ENCODE data around the gene KAZN.

- TF ChIP-seq CTCF (IDR thresholded peaks at IDR 0.05) (no peak), RFX5 (IDR thresholded peaks at IDR 0.05; ENCODE audit: low read length) (no peak), REST (IDR thresholded peaks at IDR 0.05; ENCODE audit: low read depth, low read length) (no peak), EP300 (IDR thresholded peaks at IDR 0.05; ENCODE audit: borderline replicate concordance in 1 of 2, low read depth in 1 of 2, low read length in 1 of 2) (no peak), POLR2AphosphoS5 (IDR thresholded peaks at IDR 0.05; ENCODE audit: low read depth, low read length) (no peak), EZH2phosphoT487 (IDR thresholded peaks at IDR 0.05; ENCODE audit: borderline replicate concordance, low read depth) (no peak), RCOR1 (IDR thresholded peaks at IDR 0.05; ENCODE audit: low read length) (no peak), RAD21 (IDR thresholded peaks at IDR 0.05; ENCODE audit: low read length) (no peak)
Observed at GRCh38 chr1:15116966-15117365, 518.5 kb downstream of the KAZN start.
